Activated T-cell treated with anti-CD3 and anti-CD28 coated beads, Interleukin-2, amount 50 U/mL, for 24 hours (primary cell): Measurements from ENCODE around the gene MTAP.

Source experiments
- DNase-seq: peaks from one replicate; pipeline ENCODE4 v3.0.0-alpha.2; 2020
- H3K27ac Mint-ChIP-seq: 2 replicates; pipeline ENCODE4 v1.8.0; 2020; ENCODE audit warnings: mild to moderate bottlenecking, mixed read lengths
- H3K27me3 Mint-ChIP-seq: 2 replicates; pipeline ENCODE4 v1.8.0; 2020; ENCODE audit warnings: mixed read lengths
- H3K36me3 Mint-ChIP-seq: 2 replicates; pipeline ENCODE4 v1.8.0; 2020; ENCODE audit warnings: low read depth, mixed read lengths
- H3K4me1 Mint-ChIP-seq: 2 replicates; pipeline ENCODE4 v1.8.0; 2020; ENCODE audit warnings: low read depth, mixed read lengths
- H3K4me3 Mint-ChIP-seq: 2 replicates; pipeline ENCODE4 v1.8.0; 2020; ENCODE audit warnings: mild to moderate bottlenecking, moderate library complexity, mixed read lengths
- H3K9me3 Mint-ChIP-seq: 2 replicates; pipeline ENCODE4 v1.8.0; 2020; ENCODE audit warnings: mixed read lengths

Gene MTAP

DNA sequence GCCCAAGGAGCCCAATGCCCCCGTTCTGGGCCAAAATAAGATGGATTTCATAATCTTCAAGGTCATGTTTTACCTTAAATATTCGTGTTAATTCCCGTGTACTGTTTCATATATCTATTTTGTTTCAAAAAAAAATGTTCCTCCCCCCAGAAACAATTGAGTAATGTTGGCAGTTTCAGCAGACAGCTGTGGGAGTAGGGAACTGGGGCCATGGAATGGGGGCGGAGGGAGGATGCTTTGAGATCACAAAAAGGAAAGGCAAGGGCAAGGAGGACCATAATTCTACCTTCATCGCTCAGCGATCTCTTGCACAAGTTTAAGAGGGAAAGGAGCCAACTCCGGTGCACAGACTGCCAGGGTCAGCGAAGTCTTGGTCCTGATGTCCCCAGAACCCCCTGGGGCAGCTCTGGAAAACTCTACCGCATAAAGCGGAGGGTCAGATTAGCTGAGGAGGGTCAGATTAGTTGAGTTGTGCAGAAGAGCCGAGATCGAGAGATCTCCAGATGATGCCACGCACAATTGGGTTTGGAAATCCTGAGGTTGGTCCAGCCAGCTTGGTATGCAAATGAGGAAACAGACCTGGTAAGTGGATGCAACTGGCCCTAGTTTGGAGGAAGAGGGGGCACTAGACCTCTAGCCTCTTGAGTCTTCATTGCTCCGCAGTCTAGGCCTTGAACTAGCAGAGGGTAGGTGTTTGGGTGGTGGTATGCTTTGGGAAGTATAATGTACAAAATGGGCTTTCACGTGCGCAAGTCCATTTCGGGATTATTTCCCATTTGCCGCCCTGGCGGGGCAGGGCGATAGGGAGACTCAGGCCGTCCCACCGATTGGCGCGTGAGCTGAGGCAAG is 167.7 kb downstream of the MTAP start:
- Mint-ChIP-seq H3K9me3 (peaks cover 21% of the 10 kb centered on the region), H3K27me3 (peaks cover 98% of the 10 kb centered on the region), H3K36me3 (peaks cover 6% of the 10 kb centered on the region), H3K4me3 (no peak overlapping the region), H3K4me1 (peaks cover 31% of the 10 kb centered on the region), H3K27ac (no peak overlapping the region)
- DNase-seq = no peak

DNA sequence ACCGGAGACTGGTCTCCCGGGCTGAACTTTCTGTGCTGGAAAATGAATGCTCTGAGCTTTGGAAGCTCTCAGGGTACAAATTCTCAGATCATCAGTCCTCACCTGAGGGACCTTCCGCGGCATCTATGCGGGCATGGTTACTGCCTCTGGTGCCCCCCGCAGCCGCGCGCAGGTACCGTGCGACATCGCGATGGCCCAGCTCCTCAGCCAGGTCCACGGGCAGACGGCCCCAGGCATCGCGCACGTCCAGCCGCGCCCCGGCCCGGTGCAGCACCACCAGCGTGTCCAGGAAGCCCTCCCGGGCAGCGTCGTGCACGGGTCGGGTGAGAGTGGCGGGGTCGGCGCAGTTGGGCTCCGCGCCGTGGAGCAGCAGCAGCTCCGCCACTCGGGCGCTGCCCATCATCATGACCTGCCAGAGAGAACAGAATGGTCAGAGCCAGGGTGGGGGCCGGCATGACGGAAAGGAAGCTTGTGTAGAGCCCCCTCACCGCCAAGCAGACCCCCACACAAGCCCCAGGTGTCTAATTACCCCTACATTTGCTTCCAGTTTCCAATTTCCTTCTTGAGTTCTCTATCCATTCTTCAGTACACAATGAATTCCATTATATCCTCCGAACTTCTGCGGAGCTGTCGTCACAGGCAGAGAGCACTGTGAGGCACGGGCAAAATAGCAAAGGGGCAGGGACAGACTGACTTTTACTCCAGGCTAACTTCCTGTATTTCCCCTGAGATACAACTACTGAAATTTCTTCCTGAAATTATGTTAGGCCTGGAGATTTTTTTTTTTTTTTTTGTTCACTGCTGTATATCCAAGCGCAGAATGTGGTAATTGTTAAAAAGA is 168.6 kb downstream of the MTAP start:
- peak overlapping the region; percentile 74 for H3K27ac Mint-ChIP-seq
- H3K27me3 Mint-ChIP-seq = peaks cover 98% of the 10 kb centered on the region
- peaks cover 6% of the 10 kb centered on the region for H3K36me3 Mint-ChIP-seq
- peaks cover 27% of the 10 kb centered on the region for H3K4me1 Mint-ChIP-seq
- peaks cover 21% of the 10 kb centered on the region for H3K9me3 Mint-ChIP-seq
- no peak for DNase-seq
- H3K4me3 Mint-ChIP-seq = no peak overlapping the region

DNA sequence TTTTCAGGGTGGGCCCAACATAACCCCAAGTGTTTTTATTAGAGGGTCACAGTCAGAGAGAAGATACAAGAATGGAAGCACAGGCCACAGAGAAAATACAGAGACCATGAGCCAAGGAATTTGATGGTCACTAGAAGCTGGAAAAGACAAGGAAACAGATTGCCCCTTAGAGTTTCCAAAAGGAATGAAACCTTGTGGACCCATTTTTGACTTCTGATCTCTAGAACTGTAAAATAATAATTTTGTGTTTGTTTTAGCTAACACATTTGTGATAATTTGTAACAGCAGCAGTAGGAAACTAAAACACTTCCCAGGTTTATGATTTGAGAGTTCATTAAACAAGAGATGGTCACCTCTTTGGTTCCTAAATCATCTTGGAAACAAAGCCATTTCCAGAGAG is 169.9 kb downstream of the MTAP start:
- Mint-ChIP-seq H3K9me3 (peaks cover 19% of the 10 kb centered on the region), H3K36me3 (peaks cover 6% of the 10 kb centered on the region), H3K27ac (no peak overlapping the region), H3K27me3 (peaks cover 99% of the 10 kb centered on the region), H3K4me1 (peaks cover 27% of the 10 kb centered on the region), H3K4me3 (no peak overlapping the region)
- no peak for DNase-seq

DNA sequence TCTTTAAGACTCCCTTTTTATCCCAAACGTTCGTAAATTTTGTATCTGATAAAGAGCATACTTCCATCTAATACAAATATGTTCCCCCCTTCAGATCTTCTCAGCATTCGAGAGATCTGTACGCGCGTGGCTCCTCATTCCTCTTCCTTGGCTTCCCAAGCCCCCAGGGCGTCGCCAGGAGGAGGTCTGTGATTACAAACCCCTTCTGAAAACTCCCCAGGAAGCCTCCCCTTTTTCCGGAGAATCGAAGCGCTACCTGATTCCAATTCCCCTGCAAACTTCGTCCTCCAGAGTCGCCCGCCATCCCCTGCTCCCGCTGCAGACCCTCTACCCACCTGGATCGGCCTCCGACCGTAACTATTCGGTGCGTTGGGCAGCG is 171.9 kb downstream of the MTAP start:
- Mint-ChIP-seq H3K36me3 (peaks cover 2% of the 10 kb centered on the region), H3K9me3 (peaks cover 10% of the 10 kb centered on the region), H3K27me3 (peaks cover 97% of the 10 kb centered on the region), H3K27ac (no peak overlapping the region), H3K4me1 (peaks cover 17% of the 10 kb centered on the region), H3K4me3 (peak overlapping the region; percentile 73)
- no peak for DNase-seq

DNA sequence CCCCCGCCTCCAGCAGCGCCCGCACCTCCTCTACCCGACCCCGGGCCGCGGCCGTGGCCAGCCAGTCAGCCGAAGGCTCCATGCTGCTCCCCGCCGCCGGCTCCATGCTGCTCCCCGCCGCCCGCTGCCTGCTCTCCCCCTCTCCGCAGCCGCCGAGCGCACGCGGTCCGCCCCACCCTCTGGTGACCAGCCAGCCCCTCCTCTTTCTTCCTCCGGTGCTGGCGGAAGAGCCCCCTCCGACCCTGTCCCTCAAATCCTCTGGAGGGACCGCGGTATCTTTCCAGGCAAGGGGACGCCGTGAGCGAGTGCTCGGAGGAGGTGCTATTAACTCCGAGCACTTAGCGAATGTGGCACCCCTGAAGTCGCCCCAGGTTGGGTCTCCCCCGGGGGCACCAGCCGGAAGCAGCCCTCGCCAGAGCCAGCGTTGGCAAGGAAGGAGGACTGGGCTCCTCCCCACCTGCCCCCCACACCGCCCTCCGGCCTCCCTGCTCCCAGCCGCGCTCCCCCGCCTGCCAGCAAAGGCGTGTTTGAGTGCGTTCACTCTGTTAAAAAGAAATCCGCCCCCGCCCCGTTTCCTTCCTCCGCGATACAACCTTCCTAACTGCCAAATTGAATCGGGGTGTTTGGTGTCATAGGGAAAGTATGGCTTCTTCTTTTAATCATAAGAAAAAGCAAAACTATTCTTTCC is 172.4 kb downstream of the MTAP start:
- no peak overlapping the region for H3K27ac Mint-ChIP-seq
- H3K9me3 Mint-ChIP-seq = peaks cover 9% of the 10 kb centered on the region
- H3K36me3 Mint-ChIP-seq = peaks cover 2% of the 10 kb centered on the region
- peaks cover 17% of the 10 kb centered on the region for H3K4me1 Mint-ChIP-seq
- DNase-seq = no peak
- H3K4me3 Mint-ChIP-seq = peak overlapping the region; percentile 73
- peaks cover 97% of the 10 kb centered on the region for H3K27me3 Mint-ChIP-seq

DNA sequence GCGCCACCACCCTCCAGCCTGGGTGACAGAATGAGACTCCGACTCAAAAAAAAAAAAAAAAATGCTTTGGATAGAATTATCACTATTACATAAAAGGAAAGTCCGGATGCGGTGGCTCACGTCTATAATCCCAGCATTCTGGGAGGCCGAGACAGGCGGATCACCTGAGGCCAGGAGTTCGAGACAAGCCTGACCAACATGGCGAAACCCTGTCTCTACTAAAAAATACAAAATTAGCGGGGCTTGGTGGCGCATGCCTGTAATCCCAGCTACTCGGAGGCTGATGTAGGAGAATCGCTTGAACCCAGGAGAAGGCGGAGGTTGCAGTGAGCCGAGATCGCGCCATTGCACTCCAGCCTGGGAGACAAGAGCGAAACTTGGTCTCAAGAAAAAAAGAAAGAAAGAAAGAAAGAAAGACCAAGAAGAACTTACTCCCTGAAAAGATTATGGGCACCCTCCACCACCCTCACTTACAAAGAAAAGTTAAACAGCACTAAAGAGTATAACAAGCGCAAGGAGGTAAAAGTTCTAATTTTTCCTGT is 174.0 kb downstream of the MTAP start:
- Mint-ChIP-seq H3K27ac (no peak overlapping the region), H3K4me1 (peaks cover 14% of the 10 kb centered on the region), H3K27me3 (peaks cover 90% of the 10 kb centered on the region), H3K4me3 (no peak overlapping the region), H3K9me3 (no peaks in the 10 kb centered on the region), H3K36me3 (no peaks in the 10 kb centered on the region)
- no peak for DNase-seq

DNA sequence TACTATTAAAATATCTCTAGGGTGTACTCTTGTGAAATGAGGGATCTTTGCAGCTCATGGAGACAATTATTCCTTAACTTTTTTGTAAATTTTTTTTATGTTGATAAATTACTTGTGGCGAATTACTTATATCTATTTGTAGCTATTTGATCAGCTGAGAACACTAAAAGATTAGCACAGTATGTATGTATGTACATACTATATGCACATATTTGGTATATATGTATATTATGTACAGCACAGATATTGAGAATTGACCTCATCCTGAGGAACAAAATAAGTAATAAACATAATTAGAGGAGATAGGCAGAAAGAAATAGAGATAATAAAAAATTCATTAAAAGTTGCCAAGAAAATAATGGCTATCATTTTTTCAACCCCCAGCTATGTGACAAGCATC is 180.0 kb downstream of the MTAP start:
- H3K27ac Mint-ChIP-seq = no peak overlapping the region
- H3K9me3 Mint-ChIP-seq = no peaks in the 10 kb centered on the region
- peaks cover 74% of the 10 kb centered on the region for H3K27me3 Mint-ChIP-seq
- H3K36me3 Mint-ChIP-seq = no peaks in the 10 kb centered on the region
- H3K4me1 Mint-ChIP-seq = peaks cover 2% of the 10 kb centered on the region
- DNase-seq = no peak
- no peak overlapping the region for H3K4me3 Mint-ChIP-seq

DNA sequence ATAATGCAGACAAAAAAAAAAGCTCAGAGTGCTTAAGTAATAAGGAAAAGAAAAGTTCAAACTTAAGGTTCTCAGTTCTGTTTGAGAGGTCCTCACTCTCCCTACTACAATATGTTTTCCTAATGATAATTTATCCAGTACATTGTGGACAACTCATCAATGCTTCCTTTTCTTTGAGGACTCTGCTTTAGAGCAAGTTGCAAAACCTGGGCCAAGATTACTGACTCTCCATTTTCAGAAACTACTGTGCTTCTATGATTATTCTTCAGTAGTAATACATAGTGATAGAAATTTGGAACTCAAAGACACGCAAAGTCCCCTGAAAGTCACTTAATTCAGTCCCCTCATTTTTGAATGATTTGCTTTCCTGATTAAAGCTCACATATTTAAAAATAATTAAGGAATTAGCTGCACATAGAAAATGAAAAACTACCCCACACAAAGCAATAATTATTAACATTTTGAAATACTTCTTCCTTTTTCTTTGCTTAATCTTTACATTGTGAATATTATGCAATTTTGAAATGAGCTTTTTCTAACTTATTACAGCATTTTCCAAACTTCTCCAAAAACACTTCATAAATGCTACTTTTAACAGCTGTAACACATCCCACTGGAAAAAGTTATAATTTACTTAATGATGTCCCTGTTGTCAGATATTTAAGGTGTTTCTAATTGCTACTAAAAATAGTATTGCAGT is 180.6 kb downstream of the MTAP start:
- peaks cover 2% of the 10 kb centered on the region for H3K4me1 Mint-ChIP-seq
- H3K4me3 Mint-ChIP-seq = no peak overlapping the region
- no peaks in the 10 kb centered on the region for H3K36me3 Mint-ChIP-seq
- no peak overlapping the region for H3K27ac Mint-ChIP-seq
- no peak for DNase-seq
- no peaks in the 10 kb centered on the region for H3K9me3 Mint-ChIP-seq
- H3K27me3 Mint-ChIP-seq = peaks cover 74% of the 10 kb centered on the region

DNA sequence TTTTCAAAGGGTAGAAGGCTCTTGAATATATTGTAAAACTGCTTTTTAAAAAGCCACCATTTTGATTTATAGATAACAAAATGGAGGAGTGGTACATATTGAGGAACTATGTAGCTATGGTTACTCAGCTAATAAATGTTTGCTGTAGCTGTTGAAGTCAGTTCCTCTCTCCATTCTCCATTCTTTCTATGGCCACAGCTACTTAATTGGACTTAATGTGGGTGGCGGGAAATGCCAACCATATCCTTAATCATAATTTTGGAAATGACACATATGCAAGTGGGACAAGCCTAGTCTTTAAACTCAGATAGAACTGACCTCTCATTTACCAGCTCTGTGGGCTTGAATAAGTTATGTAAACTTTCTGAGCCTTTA is 181.1 kb downstream of the MTAP start:
- Mint-ChIP-seq H3K9me3 (no peaks in the 10 kb centered on the region), H3K4me1 (peaks cover 2% of the 10 kb centered on the region), H3K4me3 (no peak overlapping the region), H3K36me3 (no peaks in the 10 kb centered on the region), H3K27ac (no peak overlapping the region), H3K27me3 (peaks cover 74% of the 10 kb centered on the region)
- DNase-seq = no peak

DNA sequence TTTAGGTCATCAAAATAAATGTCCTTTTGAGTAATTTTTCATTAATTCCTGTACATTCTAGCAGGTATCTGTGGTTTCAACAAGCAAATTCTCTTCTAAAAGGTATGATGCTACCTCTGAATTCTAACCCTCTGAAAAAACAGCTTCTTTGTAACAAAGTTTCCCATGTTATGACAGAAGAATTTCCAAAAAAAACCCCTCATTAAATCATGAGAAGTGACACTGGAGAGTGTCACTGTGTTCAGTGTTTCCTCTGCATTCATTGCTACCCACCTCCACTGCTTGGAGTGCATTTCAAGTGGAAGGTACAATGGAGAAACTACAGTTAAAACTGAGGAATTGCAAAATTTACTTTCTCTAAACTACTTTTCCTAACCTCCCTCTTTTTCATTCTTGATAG is 181.7 kb downstream of the MTAP start:
- H3K36me3 Mint-ChIP-seq = no peaks in the 10 kb centered on the region
- no peak overlapping the region for H3K27ac Mint-ChIP-seq
- peaks cover 2% of the 10 kb centered on the region for H3K4me1 Mint-ChIP-seq
- no peaks in the 10 kb centered on the region for H3K9me3 Mint-ChIP-seq
- H3K4me3 Mint-ChIP-seq = no peak overlapping the region
- DNase-seq = no peak
- peaks cover 74% of the 10 kb centered on the region for H3K27me3 Mint-ChIP-seq

DNA sequence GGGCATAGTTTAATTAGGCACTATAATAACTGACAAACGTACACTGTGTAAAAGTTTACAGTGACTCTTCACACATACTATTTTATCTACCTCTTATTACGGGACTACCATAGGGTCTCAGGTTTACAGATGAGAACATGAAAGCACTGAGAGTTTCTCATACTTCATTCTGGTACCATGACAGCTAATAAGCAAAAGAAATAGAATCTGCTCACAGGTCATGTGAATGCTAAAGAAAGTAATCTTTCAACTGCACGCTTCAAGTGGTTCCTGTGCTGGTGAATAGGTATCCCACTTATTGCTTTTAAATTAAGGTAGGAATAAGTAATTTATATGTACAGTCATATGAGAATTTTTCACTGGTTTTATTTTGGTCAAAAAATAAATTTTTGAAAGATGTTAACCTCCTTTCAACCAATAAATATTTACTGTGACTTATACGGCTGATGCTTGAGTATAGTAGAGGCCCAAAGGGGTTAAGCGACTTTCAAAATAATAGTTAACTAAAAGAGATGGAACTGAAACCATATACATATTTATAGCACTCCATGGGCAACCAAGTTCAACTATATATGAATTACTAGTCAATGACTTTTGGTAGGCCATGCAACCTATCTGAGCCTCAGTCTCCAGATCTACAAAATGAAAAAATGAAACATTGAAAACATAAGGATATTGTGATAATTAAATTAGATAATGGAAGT is 183.7 kb downstream of the MTAP start:
- Mint-ChIP-seq H3K9me3 (no peaks in the 10 kb centered on the region), H3K4me1 (peaks cover 8% of the 10 kb centered on the region), H3K36me3 (no peaks in the 10 kb centered on the region), H3K27ac (no peak overlapping the region), H3K27me3 (peaks cover 78% of the 10 kb centered on the region), H3K4me3 (no peak overlapping the region)
- no peak for DNase-seq
